Activated T-helper 1 cell treated with anti-CD3 and anti-CD28 coated beads, Interleukin-12 subunit alpha, Interleukin-12 subunit beta, Interleukin-2, Interleukin-4 antibody, amounts not matched to agents 30 ng/mL and 10 ng/mL and 1 ng/mL, durations not matched to agents 14 hours and 24 hours and 36 hours (primary cell): Measurements from ENCODE around the gene SP9. TPM values are rescaled to one million over a fixed set of nuclear protein-coding genes. Genes with fewer than 3 reads are reported as not detected.
"Not testable (repeated sequence)": the region's sequence is repeated elsewhere in the genome, so short reads cannot be mapped to it uniquely, and the experiment has no call there.

Experiments
- DNase-seq: peaks from one replicate; pipeline ENCODE4 v3.0.0; 2021; ENCODE audit warnings: low spot score
- H3K27ac Mint-ChIP-seq: one replicate; pipeline ENCODE4 v1.8.0; 2021; ENCODE audit warnings: mild to moderate bottlenecking, mixed read lengths
- H3K27me3 Mint-ChIP-seq: one replicate; pipeline ENCODE4 v1.8.0; 2022; ENCODE audit warnings: mild to moderate bottlenecking, moderate library complexity, mixed read lengths; ENCODE audit not compliant: insufficient read depth
- H3K36me3 Mint-ChIP-seq: one replicate; pipeline ENCODE4 v1.8.0; 2021; ENCODE audit warnings: low read depth, mixed read lengths
- H3K4me1 Mint-ChIP-seq: one replicate; pipeline ENCODE4 v1.8.0; 2021; ENCODE audit warnings: low read depth, mixed read lengths
- H3K4me3 Mint-ChIP-seq: one replicate; pipeline ENCODE4 v1.8.0; 2021; ENCODE audit warnings: mild to moderate bottlenecking, moderate library complexity, mixed read lengths
- H3K9me3 Mint-ChIP-seq: one replicate; pipeline ENCODE4 v1.8.0; 2021; ENCODE audit warnings: mixed read lengths
- intact Hi-C: fragments of 100-400 bp; cut with micrococcal nuclease; formaldehyde crosslinking; loops from one replicate; pipeline ENCODE4 v1.15.1; 2024
- total RNA-seq: library from RNA; stranded (reverse); gene quantifications from 2 replicates; pipeline ENCODE4 v1.2.3, GENCODE V29; 2022

SP9 gene
- total RNA-seq, 1 donor from 2014 or later: not detected

- Mint-ChIP-seq H3K27me3 (peaks cover 51% of the 10 kb centered on the region), H3K9me3 (no peaks in the 10 kb centered on the region), H3K4me1 (peaks cover 27% of the 10 kb centered on the region), H3K36me3 (peaks cover 16% of the 10 kb centered on the region), H3K4me3 (peak overlapping the region; percentile 19), H3K27ac (no peak overlapping the region)
- no peak for DNase-seq
- intact Hi-C loops: loop anchor here (5.0 to 10.0 kb wide), 6 partner anchors 382 to 1748 kb away; partner anchors contain the start of gene HOXD13
Observed at GRCh38 chr2:174343623-174344455, 9.1 kb downstream of the SP9 start.

GRCh38 chr2:174344716-174345461 lies 10.1 kb downstream of the SP9 start:
- H3K27me3 Mint-ChIP-seq: peaks cover 41% of the 10 kb centered on the region
- H3K9me3 Mint-ChIP-seq: no peaks in the 10 kb centered on the region
- peaks cover 27% of the 10 kb centered on the region for H3K4me1 Mint-ChIP-seq
- no peak for DNase-seq
- peaks cover 18% of the 10 kb centered on the region for H3K36me3 Mint-ChIP-seq
- no peak overlapping the region for H3K4me3 Mint-ChIP-seq
- intact Hi-C loops: loop anchor here (5.0 to 10.0 kb wide), 6 partner anchors 383 to 1747 kb away; partner anchors contain the start of gene HOXD13
- no peak overlapping the region for H3K27ac Mint-ChIP-seq

- Mint-ChIP-seq H3K9me3 (no peaks in the 10 kb centered on the region), H3K27me3 (peaks cover 6% of the 10 kb centered on the region), H3K4me1 (no peaks in the 10 kb centered on the region), H3K27ac (no peak overlapping the region), H3K36me3 (peaks cover 18% of the 10 kb centered on the region), H3K4me3 (no peak overlapping the region)
- intact Hi-C loops: no loop called here
- DNase-seq: no peak
Observed at GRCh38 chr2:174350018-174350417, 15.3 kb downstream of the SP9 start.

GRCh38 chr2:174350593-174351181 lies 15.9 kb downstream of the SP9 start:
- intact Hi-C loops: no loop called here
- no peaks in the 10 kb centered on the region for H3K4me1 Mint-ChIP-seq
- no peak overlapping the region for H3K27ac Mint-ChIP-seq
- no peaks in the 10 kb centered on the region for H3K9me3 Mint-ChIP-seq
- peaks cover 18% of the 10 kb centered on the region for H3K36me3 Mint-ChIP-seq
- DNase-seq: no peak
- no peak overlapping the region for H3K4me3 Mint-ChIP-seq
- H3K27me3 Mint-ChIP-seq: peaks cover 3% of the 10 kb centered on the region

GRCh38 chr2:174353004-174353403 lies 18.2 kb downstream of the SP9 start:
- intact Hi-C loops: no loop called here

GRCh38 chr2:174356347-174356746 lies 21.6 kb downstream of the SP9 start:
- Mint-ChIP-seq H3K9me3 (peaks cover 4% of the 10 kb centered on the region), H3K27ac (no peak overlapping the region), H3K27me3 (no peaks in the 10 kb centered on the region), H3K4me1 (no peaks in the 10 kb centered on the region), H3K36me3 (peaks cover 12% of the 10 kb centered on the region), H3K4me3 (no peak overlapping the region)
- no peak for DNase-seq
- intact Hi-C loops: no loop called here

More at GRCh38 chr2:174353004-174353403, 18.2 kb downstream of the SP9 start:
- Mint-ChIP-seq H3K36me3 (peaks cover 13% of the 10 kb centered on the region), H3K9me3 (no peaks in the 10 kb centered on the region), H3K27ac (no peak overlapping the region), H3K27me3 (no peaks in the 10 kb centered on the region), H3K4me1 (no peaks in the 10 kb centered on the region), H3K4me3 (no peak overlapping the region)
- no peak for DNase-seq

GRCh38 chr2:174359663-174360062 lies 24.9 kb downstream of the SP9 start:
- H3K36me3 Mint-ChIP-seq: peaks cover 33% of the 10 kb centered on the region

GRCh38 chr2:174362949-174363348 lies 28.2 kb downstream of the SP9 start:
- peaks cover 31% of the 10 kb centered on the region for H3K9me3 Mint-ChIP-seq
- H3K27ac Mint-ChIP-seq: no peak overlapping the region
- H3K4me3 Mint-ChIP-seq: no peak overlapping the region
- intact Hi-C loops: no loop called here
- no peaks in the 10 kb centered on the region for H3K4me1 Mint-ChIP-seq
- no peaks in the 10 kb centered on the region for H3K27me3 Mint-ChIP-seq
- no peak for DNase-seq
- H3K36me3 Mint-ChIP-seq: peaks cover 53% of the 10 kb centered on the region

More at GRCh38 chr2:174359663-174360062, 24.9 kb downstream of the SP9 start:
- H3K9me3 Mint-ChIP-seq: peaks cover 18% of the 10 kb centered on the region
- H3K27ac Mint-ChIP-seq, DNase-seq, intact Hi-C loops, H3K27me3 Mint-ChIP-seq, H3K4me1 Mint-ChIP-seq, H3K4me3 Mint-ChIP-seq: not testable (repeated sequence)

GRCh38 chr2:174363492-174364225 lies 28.9 kb downstream of the SP9 start:
- not testable (repeated sequence) for H3K27me3 Mint-ChIP-seq

GRCh38 chr2:174364628-174365027 lies 29.9 kb downstream of the SP9 start:
- H3K36me3 Mint-ChIP-seq: peaks cover 55% of the 10 kb centered on the region
- no peak overlapping the region for H3K27ac Mint-ChIP-seq
- intact Hi-C loops: no loop called here
- H3K9me3 Mint-ChIP-seq: peaks cover 29% of the 10 kb centered on the region
- no peaks in the 10 kb centered on the region for H3K27me3 Mint-ChIP-seq
- H3K4me3 Mint-ChIP-seq: no peak overlapping the region
- H3K4me1 Mint-ChIP-seq: no peaks in the 10 kb centered on the region
- no peak for DNase-seq

More at GRCh38 chr2:174363492-174364225, 28.9 kb downstream of the SP9 start:
- intact Hi-C loops, H3K27ac Mint-ChIP-seq, H3K4me1 Mint-ChIP-seq, DNase-seq, H3K4me3 Mint-ChIP-seq: not testable (repeated sequence)
- H3K9me3 Mint-ChIP-seq: peaks cover 31% of the 10 kb centered on the region
- H3K36me3 Mint-ChIP-seq: peaks cover 54% of the 10 kb centered on the region

GRCh38 chr2:174365571-174365970 lies 30.8 kb downstream of the SP9 start:
- peaks cover 55% of the 10 kb centered on the region for H3K36me3 Mint-ChIP-seq
- intact Hi-C loops: no loop called here

GRCh38 chr2:174368691-174369090 lies 33.9 kb downstream of the SP9 start:
- intact Hi-C loops: no loop called here
- H3K36me3 Mint-ChIP-seq: peaks cover 42% of the 10 kb centered on the region
- peaks cover 19% of the 10 kb centered on the region for H3K9me3 Mint-ChIP-seq
- no peaks in the 10 kb centered on the region for H3K27me3 Mint-ChIP-seq
- H3K27ac Mint-ChIP-seq: no peak overlapping the region
- DNase-seq: no peak
- H3K4me1 Mint-ChIP-seq: no peaks in the 10 kb centered on the region
- H3K4me3 Mint-ChIP-seq: no peak overlapping the region

More at GRCh38 chr2:174365571-174365970, 30.8 kb downstream of the SP9 start:
- Mint-ChIP-seq H3K4me3 (no peak overlapping the region), H3K4me1 (no peaks in the 10 kb centered on the region), H3K27me3 (no peaks in the 10 kb centered on the region), H3K27ac (no peak overlapping the region), H3K9me3 (peaks cover 27% of the 10 kb centered on the region)
- DNase-seq: no peak
